Neural cell (in vitro differentiated cells): ENCODE measurements around the gene COA6. TPM values are rescaled to one million over a fixed set of nuclear protein-coding genes. Genes with fewer than 3 reads are reported as not detected.
"Not testable (repeated sequence)": the region's sequence is repeated elsewhere in the genome, so short reads cannot be mapped to it uniquely, and the experiment has no call there.

Experiments used
- H2AFZ ChIP-seq: fragments of 200-600, 300-800 bp; sonication (generic), shearing (Covaris generic); 2 replicates; pipeline ENCODE4 v1.6.0; 2014; ENCODE audit warnings: low read depth, mild to moderate bottlenecking, antibody characterized with exemption, low read length, moderate library complexity
- H3F3A ChIP-seq: fragments of 200-600 bp; shearing (Covaris generic); 2 replicates; pipeline ENCODE4 v1.6.1; 2016; ENCODE audit warnings: mild to moderate bottlenecking, moderate library complexity, mixed read lengths, antibody characterized with exemption, low read length; ENCODE audit not compliant: insufficient read depth, poor library complexity, severe bottlenecking
- H3K27ac ChIP-seq: fragments of 200-600, 300-800 bp; sonication (generic), shearing (Covaris generic); 2 replicates; pipeline ENCODE4 v1.5.1; 2014; ENCODE audit warnings: mild to moderate bottlenecking, low read length, moderate library complexity
- H3K27me3 ChIP-seq: fragments of 300-800, 200-600 bp; sonication (generic), shearing (Covaris generic); 2 replicates; pipeline ENCODE4 v1.6.0; 2014; ENCODE audit warnings: mild to moderate bottlenecking, low read depth, low read length, moderate library complexity; ENCODE audit not compliant: insufficient read depth
- H3K36me3 ChIP-seq: fragments of 300-800, 200-600 bp; sonication (generic), shearing (Covaris generic); 2 replicates; pipeline ENCODE4 v1.5.1; 2014; ENCODE audit warnings: mild to moderate bottlenecking, antibody characterized with exemption, low read length, moderate library complexity; ENCODE audit not compliant: insufficient read depth
- H3K4me2 ChIP-seq: fragments of 300-800, 200-600 bp; sonication (generic), shearing (Covaris generic); 2 replicates; pipeline ENCODE4 v1.6.0; 2014; ENCODE audit warnings: mild to moderate bottlenecking, low read length
- H3K4me3 ChIP-seq: fragments of 300-800, 200-600 bp; sonication (generic), shearing (Covaris generic); 2 replicates; pipeline ENCODE4 v1.5.1; 2014; ENCODE audit warnings: mild to moderate bottlenecking, low read length, moderate library complexity
- H3K79me2 ChIP-seq: fragments of 200-600 bp; shearing (Covaris generic); replicated peaks from 2 replicates; pipeline ENCODE4 v1.6.0; 2014; ENCODE audit warnings: mild to moderate bottlenecking, low read length, moderate library complexity; ENCODE audit not compliant: insufficient read depth
- H3K9ac ChIP-seq: fragments of 300-800, 200-600 bp; sonication (generic), shearing (Covaris generic); 2 replicates; pipeline ENCODE4 v1.6.1; 2016; ENCODE audit warnings: mild to moderate bottlenecking, low read length, mixed read lengths
- H3K9me2 ChIP-seq: fragments of 200-600 bp; shearing (Covaris generic); 2 replicates; pipeline ENCODE4 v1.6.1; 2016; ENCODE audit warnings: mild to moderate bottlenecking, low read length, mixed read lengths; ENCODE audit not compliant: insufficient read depth
- H3K9me3 ChIP-seq: fragments of 200-600, 300-800 bp; sonication (generic), shearing (Covaris generic); 2 replicates; pipeline ENCODE4 v1.6.1; 2016; ENCODE audit warnings: mild to moderate bottlenecking, mixed run types, low read length, moderate library complexity, mixed read lengths
- H4K20me1 ChIP-seq: fragments of 200-600 bp; shearing (Covaris generic); 2 replicates; pipeline ENCODE4 v1.6.1; 2016; ENCODE audit warnings: mild to moderate bottlenecking, mixed run types; ENCODE audit not compliant: insufficient read depth
- EP300 ChIP-seq: fragments of 450-650 bp; conservative IDR thresholded peaks from 2 replicates; pipeline ENCODE4 v1.6.1; 2014; ENCODE audit warnings: antibody characterized with exemption, mild to moderate bottlenecking, moderate library complexity; ENCODE audit not compliant: poor library complexity, severe bottlenecking
- EZH2 ChIP-seq: fragments of 200-600, 300-800 bp; shearing (Covaris generic), sonication (generic); IDR thresholded peaks from 2 replicates; pipeline ENCODE4 v1.6.1; 2014; ENCODE audit warnings: antibody characterized with exemption, low read length, borderline replicate concordance, mild to moderate bottlenecking; ENCODE audit not compliant: insufficient read depth, poor library complexity, severe bottlenecking
- MXI1 ChIP-seq: fragments of 450-650 bp; conservative IDR thresholded peaks from 2 replicates; pipeline ENCODE4 v1.6.1; 2014; ENCODE audit warnings: antibody characterized with exemption, mild to moderate bottlenecking; ENCODE audit not compliant: poor library complexity, severe bottlenecking
- POLR2AphosphoS5 ChIP-seq: IDR thresholded peaks from 2 replicates; pipeline ENCODE4 v1.6.1; 2012
- RAD21 ChIP-seq: fragments of 450-650 bp; conservative IDR thresholded peaks from 2 replicates; pipeline ENCODE4 v1.6.1; 2014; ENCODE audit warnings: antibody characterized with exemption, mild to moderate bottlenecking, moderate library complexity
- SMC3 ChIP-seq: fragments of 450-650 bp; conservative IDR thresholded peaks from 2 replicates; pipeline ENCODE4 v1.6.1; 2014; ENCODE audit warnings: antibody characterized with exemption, mild to moderate bottlenecking, moderate library complexity; ENCODE audit not compliant: poor library complexity
- TAF1 ChIP-seq: IDR thresholded peaks from 2 replicates; pipeline ENCODE4 v1.6.1; 2012; ENCODE audit warnings: low read depth
- polyA plus RNA-seq: library from polyadenylated mRNA; depleted of rRNA; stranded (reverse); fragments of >200 nt; gene quantifications from 2 replicates; pipeline ENCODE4 v1.2.3, GENCODE V29; 2014
- TF ChIP-seq, protein P1 (sequence below): IDR thresholded peaks from 2 replicates; pipeline ENCODE4 v1.6.1; 2012; ENCODE audit warnings: borderline replicate concordance
- TF ChIP-seq, protein P2 (sequence below): fragments of 450-650 bp; IDR thresholded peaks from 2 replicates; pipeline ENCODE4 v1.5.1; 2014; ENCODE audit warnings: antibody characterized with exemption, mild to moderate bottlenecking, moderate library complexity; ENCODE audit not compliant: poor library complexity, severe bottlenecking

The COA6 gene
- polyA plus RNA-seq, 1 donor from 2014 or later, result 48.3 TPM

DNA sequence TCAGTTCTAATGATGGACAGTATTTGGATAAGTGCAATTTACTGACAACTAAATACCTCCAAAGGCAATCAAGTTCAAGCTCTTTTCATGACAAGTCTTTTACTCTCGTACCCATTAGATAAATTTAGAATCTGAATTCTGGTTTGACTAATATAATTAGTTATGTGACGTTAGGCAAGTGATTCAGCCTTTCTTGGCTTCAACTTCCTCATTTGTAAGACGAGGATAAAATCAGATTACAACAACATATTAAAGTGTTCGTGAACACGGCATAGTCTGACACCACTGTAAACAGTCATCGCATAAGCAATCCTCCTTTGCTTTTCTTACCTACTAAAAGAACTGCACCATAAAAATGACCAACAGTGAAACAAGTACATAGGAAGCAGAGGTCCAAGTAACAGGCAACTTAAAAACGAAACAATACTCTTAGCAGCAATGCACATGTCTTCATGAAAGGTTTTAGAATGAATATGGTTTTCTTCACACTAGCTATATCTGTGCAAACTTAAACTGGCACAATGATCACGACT, 25.7 kb downstream of the COA6 start:
- Histone ChIP-seq H4K20me1 (no peaks in the 10 kb centered on the region), H2AFZ (no peak overlapping the region)

DNA sequence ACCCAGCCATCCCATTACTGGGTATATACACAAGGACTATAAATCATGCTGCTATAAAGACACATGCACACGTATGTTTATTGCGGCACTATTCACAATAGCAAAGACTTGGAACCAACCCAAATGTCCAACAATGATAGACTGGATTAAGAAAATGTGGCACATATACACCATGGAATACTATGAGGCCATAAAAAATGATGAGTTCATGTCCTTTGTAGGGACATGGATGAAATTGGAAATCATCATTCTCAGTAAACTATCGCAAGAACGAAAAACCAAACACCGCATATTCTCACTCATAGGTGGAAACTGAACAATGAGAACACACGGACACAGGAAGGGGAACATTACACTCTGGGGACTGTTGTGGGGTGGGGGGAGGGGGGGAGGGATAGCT, 26.3 kb downstream of the COA6 start:
- not testable (repeated sequence) for H3K27me3 ChIP-seq, H4K20me1 ChIP-seq, H3K9ac ChIP-seq, H3K79me2 ChIP-seq, H3K27ac ChIP-seq, H3K4me2 ChIP-seq, H3K9me3 ChIP-seq, H3K36me3 ChIP-seq, H2AFZ ChIP-seq, H3F3A ChIP-seq, H3K9me2 ChIP-seq, H3K4me3 ChIP-seq

More for the DNA sequence above, 25.7 kb downstream of the COA6 start:
- Histone ChIP-seq H3K4me2 (no peak overlapping the region), H3K27ac (no peak overlapping the region), H3K9me3 (no peaks in the 10 kb centered on the region), H3K79me2 (no peaks in the 10 kb centered on the region), H3K36me3 (no peaks in the 10 kb centered on the region), H3K27me3 (no peaks in the 10 kb centered on the region), H3K9ac (no peak overlapping the region), H3K4me3 (no peak overlapping the region), H3F3A (no peaks in the 10 kb centered on the region), H3K9me2 (no peaks in the 10 kb centered on the region)
- TF ChIP-seq, protein P1, sequence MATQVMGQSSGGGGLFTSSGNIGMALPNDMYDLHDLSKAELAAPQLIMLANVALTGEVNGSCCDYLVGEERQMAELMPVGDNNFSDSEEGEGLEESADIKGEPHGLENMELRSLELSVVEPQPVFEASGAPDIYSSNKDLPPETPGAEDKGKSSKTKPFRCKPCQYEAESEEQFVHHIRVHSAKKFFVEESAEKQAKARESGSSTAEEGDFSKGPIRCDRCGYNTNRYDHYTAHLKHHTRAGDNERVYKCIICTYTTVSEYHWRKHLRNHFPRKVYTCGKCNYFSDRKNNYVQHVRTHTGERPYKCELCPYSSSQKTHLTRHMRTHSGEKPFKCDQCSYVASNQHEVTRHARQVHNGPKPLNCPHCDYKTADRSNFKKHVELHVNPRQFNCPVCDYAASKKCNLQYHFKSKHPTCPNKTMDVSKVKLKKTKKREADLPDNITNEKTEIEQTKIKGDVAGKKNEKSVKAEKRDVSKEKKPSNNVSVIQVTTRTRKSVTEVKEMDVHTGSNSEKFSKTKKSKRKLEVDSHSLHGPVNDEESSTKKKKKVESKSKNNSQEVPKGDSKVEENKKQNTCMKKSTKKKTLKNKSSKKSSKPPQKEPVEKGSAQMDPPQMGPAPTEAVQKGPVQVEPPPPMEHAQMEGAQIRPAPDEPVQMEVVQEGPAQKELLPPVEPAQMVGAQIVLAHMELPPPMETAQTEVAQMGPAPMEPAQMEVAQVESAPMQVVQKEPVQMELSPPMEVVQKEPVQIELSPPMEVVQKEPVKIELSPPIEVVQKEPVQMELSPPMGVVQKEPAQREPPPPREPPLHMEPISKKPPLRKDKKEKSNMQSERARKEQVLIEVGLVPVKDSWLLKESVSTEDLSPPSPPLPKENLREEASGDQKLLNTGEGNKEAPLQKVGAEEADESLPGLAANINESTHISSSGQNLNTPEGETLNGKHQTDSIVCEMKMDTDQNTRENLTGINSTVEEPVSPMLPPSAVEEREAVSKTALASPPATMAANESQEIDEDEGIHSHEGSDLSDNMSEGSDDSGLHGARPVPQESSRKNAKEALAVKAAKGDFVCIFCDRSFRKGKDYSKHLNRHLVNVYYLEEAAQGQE, result no peak
- no peak for TF ChIP-seq MXI1
- TF ChIP-seq RAD21, result no peak
- no peak for TF ChIP-seq EZH2
- TF ChIP-seq TAF1, result no peak
- TF ChIP-seq, protein P2, sequence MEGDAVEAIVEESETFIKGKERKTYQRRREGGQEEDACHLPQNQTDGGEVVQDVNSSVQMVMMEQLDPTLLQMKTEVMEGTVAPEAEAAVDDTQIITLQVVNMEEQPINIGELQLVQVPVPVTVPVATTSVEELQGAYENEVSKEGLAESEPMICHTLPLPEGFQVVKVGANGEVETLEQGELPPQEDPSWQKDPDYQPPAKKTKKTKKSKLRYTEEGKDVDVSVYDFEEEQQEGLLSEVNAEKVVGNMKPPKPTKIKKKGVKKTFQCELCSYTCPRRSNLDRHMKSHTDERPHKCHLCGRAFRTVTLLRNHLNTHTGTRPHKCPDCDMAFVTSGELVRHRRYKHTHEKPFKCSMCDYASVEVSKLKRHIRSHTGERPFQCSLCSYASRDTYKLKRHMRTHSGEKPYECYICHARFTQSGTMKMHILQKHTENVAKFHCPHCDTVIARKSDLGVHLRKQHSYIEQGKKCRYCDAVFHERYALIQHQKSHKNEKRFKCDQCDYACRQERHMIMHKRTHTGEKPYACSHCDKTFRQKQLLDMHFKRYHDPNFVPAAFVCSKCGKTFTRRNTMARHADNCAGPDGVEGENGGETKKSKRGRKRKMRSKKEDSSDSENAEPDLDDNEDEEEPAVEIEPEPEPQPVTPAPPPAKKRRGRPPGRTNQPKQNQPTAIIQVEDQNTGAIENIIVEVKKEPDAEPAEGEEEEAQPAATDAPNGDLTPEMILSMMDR, result no peak
- no peak for TF ChIP-seq POLR2AphosphoS5
- no peak for TF ChIP-seq SMC3
- no peak for TF ChIP-seq EP300

DNA sequence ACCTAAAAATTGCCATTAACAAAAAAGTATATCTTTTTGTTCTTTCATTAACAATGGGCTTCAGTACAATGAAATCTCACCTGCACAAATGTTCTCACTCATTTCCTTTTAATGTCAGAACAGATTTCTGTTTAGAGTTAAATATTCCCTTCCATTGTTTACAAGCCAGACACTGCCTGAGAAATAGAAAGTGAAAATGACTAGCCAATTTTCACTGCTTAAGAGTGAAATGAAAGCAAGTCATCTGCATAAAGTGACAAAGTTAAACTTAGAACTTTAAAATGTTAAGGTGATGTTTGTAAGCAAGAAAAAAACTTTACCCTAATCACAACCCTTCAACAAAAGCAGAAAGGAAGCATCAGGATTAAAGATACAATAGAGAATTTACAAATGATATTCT, 27.5 kb downstream of the COA6 start:
- Histone ChIP-seq H3K27ac (no peak overlapping the region), H4K20me1 (no peaks in the 10 kb centered on the region), H3K36me3 (peaks cover 5% of the 10 kb centered on the region), H3K9ac (no peak overlapping the region), H3K4me3 (no peak overlapping the region), H2AFZ (no peak overlapping the region), H3K79me2 (no peaks in the 10 kb centered on the region), H3K9me3 (no peaks in the 10 kb centered on the region), H3K27me3 (no peaks in the 10 kb centered on the region), H3K9me2 (no peaks in the 10 kb centered on the region), H3F3A (no peaks in the 10 kb centered on the region), H3K4me2 (no peak overlapping the region)
- TF ChIP-seq EP300 (no peak), EZH2 (no peak), SMC3 (no peak), POLR2AphosphoS5 (no peak), MXI1 (no peak), TAF1 (no peak)
- TF ChIP-seq, protein P1, result no peak
